Right cardiac atrium (tissue), 5 donors: Measurements from ENCODE around the gene FREM3. TPM values are rescaled to one million over a fixed set of nuclear protein-coding genes. Genes with fewer than 3 reads are reported as not detected.
A peak's percentile ranks its signal among the peaks of the same experiment; 100 is the strongest.

Experiments used
- ATAC-seq, 2 donors: fragments of 200-7000 bp; cut with Tn5 transposase; one replicate each; pipeline versions ENCODE4 v1.8.0 to v1.9.1; 2020; ENCODE audit warnings: moderate library complexity in 2 of 2, mild to moderate bottlenecking in 1 of 2
- DNase-seq, 3 donors: peaks; one replicate each; pipeline ENCODE4 v3.0.0-alpha.2; 2020
- H3K27ac ChIP-seq: one replicate; pipeline ENCODE4 v1.5.1; 2013; ENCODE audit warnings: mild to moderate bottlenecking, low read length, control low read depth, moderate library complexity
- H3K27me3 ChIP-seq: one replicate; pipeline ENCODE4 v1.6.1; 2013; ENCODE audit not compliant: control insufficient read depth, insufficient read depth
- H3K4me1 ChIP-seq: one replicate; pipeline ENCODE4 v1.6.1; 2013; ENCODE audit warnings: low read length; ENCODE audit not compliant: control insufficient read depth, insufficient read depth
- H3K4me3 ChIP-seq: one replicate; pipeline ENCODE4 v1.5.1; 2013; ENCODE audit warnings: low read length, control low read depth
- H3K9me3 ChIP-seq: one replicate; pipeline ENCODE4 v1.6.1; 2013; ENCODE audit warnings: low read length; ENCODE audit not compliant: control insufficient read depth
- WGBS: extraction: QIAGEN DNeasy Blood & Tissue Kit; methylation state at CpG from one replicate; pipeline ENCODE4 v1.1.7; 2013; 5-methylcytosine and 5-hydroxymethylcytosine counted together
- intact Hi-C, 4 donors: fragments of 100-400 bp; cut with DNase I; formaldehyde crosslinking; loops; one replicate each; pipeline versions ENCODE4 v1.11.0 to v1.14.0; 2022 to 2023
- polyA plus RNA-seq: library from polyadenylated mRNA; stranded (reverse); fragments of 200-250 nt; gene quantifications from one replicate; pipeline ENCODE4 v1.2.3, GENCODE V29; 2013
- total RNA-seq, 4 donors: library from RNA; stranded (reverse); fragmentation: NEBNext Ultra II Directional; extraction: Animal tissue kit (Norgen Biotek cat#: 25700); gene quantifications; one replicate each; pipeline ENCODE4 v1.2.1, GENCODE V29; 2021
- donor health status: healthy with polysubstance abuse.
- donor health status: DM: no; HTN: yes; CAD: no.
- donor health status: DM: no; HTN: no; CAD: no.
- donor health status: DM: no; HTN: yes; CAD: no; lungs with severe emphysema.
- donor health status: DM: yes; HTN: yes; CAD: no.

The FREM3 gene
- total and polyA plus RNA-seq, 5 donors, result 0.02 to 0.23 TPM; not detected in 3

DNA sequence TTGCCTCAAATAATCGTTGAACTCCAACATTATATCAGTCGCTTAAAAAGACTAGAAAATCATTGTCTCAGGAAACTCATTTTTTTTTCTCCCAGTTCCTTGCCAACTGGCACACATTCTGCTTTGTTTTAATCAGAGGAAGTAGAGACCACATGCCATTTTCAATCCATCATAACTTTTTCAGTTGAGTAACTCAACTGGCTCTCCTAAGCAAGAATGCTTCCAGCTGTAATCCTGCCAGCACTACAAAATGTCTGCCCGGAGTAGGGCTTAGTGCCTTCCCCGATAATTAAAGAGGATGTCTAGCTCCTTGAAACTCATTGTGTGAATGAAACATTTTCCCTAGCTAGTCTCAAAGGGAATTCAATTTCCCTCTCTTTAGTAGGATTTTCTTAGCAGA is 33.0 kb downstream of the FREM3 start:
- DNase-seq, result peak; percentile 39 to 64 (median 54)
- no peak overlapping the region for H3K27ac ChIP-seq
- intact Hi-C loops, result no loop called here
- no peaks in the 10 kb centered on the region for H3K9me3 ChIP-seq
- H3K4me1 ChIP-seq, result no peaks in the 10 kb centered on the region
- H3K27me3 ChIP-seq, result no peaks in the 10 kb centered on the region
- peak; percentile 92 to 96 for ATAC-seq
- WGBS, result 17% methylated on average over 4 of the region's 4 CpGs
- no peak overlapping the region for H3K4me3 ChIP-seq

- Histone ChIP-seq H3K4me1 (no peaks in the 10 kb centered on the region), H3K9me3 (no peaks in the 10 kb centered on the region), H3K27ac (no peak overlapping the region), H3K27me3 (no peaks in the 10 kb centered on the region), H3K4me3 (no peak overlapping the region)
- ATAC-seq, result no peak
- WGBS, result 92% methylated on average over 4 of the region's 4 CpGs
- intact Hi-C loops, result no loop called here
- no peak for DNase-seq
Measured at GRCh38 chr4:143658336-143658735, 42.1 kb downstream of the FREM3 start.

DNA sequence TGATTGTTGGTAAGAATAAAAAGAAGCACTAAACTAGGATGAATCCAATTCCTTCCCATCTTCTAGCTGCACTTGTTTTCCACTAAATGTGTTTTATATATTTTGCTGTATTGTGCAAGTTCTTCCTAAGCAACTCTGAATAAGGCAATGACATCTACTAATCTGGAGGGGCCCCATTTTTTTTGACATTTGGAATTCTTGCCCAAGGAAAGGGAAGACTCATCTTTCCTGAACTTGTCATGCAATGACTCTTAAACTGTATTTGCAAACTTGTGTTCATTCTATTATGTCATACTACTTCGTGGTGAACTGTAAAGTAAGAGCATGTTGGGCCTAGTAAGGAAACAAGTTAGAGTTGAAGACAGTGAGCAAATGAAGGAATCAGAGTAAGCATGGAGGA is 45.9 kb downstream of the FREM3 start:
- Histone ChIP-seq H3K4me3 (no peak overlapping the region), H3K9me3 (no peaks in the 10 kb centered on the region), H3K4me1 (no peaks in the 10 kb centered on the region), H3K27ac (no peak overlapping the region), H3K27me3 (no peaks in the 10 kb centered on the region)
- ATAC-seq, result no peak
- no peak for DNase-seq
- intact Hi-C loops, result no loop called here
- 80% methylated on average over 1 of the region's 1 CpG for WGBS

DNA sequence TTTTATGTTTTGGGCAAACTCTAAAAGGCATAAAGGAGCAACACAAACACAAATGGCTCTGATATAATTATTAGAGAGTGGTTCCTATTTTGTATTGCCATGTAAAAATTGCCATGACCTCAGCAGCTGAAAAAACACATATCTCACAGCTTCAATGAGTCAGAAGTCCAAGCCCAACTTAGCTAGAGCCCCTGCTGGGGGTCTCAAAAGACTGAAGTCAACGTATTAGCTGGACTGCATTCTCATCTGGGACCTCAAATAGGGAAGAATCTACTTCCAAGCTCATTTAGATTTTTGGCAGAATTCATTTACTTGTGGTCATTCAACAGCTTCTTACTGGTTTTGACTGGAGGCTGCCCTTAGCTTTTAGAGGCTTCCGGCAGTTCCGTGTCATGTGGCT is 47.4 kb downstream of the FREM3 start:
- intact Hi-C loops, result no loop called here

DNA sequence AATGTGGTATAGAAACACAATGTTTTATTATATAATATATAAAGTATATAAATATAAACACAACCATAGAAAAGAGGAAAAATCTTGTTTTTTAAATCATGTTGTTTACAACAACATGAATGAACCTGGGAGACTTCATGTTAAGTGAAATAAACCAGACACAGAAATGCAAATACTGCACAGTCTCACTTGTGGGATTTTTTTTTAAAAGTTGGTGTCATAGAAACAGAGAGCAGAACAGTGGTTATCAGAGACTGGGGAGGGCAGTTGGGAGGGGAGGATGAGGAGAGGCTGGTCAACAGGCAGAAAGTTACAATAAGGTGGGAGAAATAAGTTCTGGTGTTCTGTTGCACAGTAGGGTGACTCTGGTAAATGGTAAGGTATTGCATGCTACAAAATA is 57.1 kb downstream of the FREM3 start:
- intact Hi-C loops, result no loop called here
- H3K4me3 ChIP-seq, result no peak overlapping the region
- no peaks in the 10 kb centered on the region for H3K9me3 ChIP-seq
- H3K27ac ChIP-seq, result no peak overlapping the region
- DNase-seq, result no peak
- ATAC-seq, result no peak
- no peaks in the 10 kb centered on the region for H3K27me3 ChIP-seq
- H3K4me1 ChIP-seq, result no peaks in the 10 kb centered on the region

More for the DNA sequence above, 47.4 kb downstream of the FREM3 start:
- ATAC-seq (no peak), DNase-seq (no peak)
- Histone ChIP-seq H3K4me1 (no peaks in the 10 kb centered on the region), H3K9me3 (no peaks in the 10 kb centered on the region), H3K27me3 (no peaks in the 10 kb centered on the region), H3K4me3 (no peak overlapping the region), H3K27ac (no peak overlapping the region)
- WGBS, result 75% methylated on average over 3 of the region's 3 CpGs

GRCh38 chr4:143642611-143643010 is 57.9 kb downstream of the FREM3 start:
- no peak overlapping the region for H3K4me3 ChIP-seq
- intact Hi-C loops, result no loop called here
- DNase-seq, result no peak
- WGBS, result 80% methylated on average over 1 of the region's 1 CpG
- H3K27ac ChIP-seq, result no peak overlapping the region
- ATAC-seq, result no peak
- H3K27me3 ChIP-seq, result no peaks in the 10 kb centered on the region
- no peaks in the 10 kb centered on the region for H3K9me3 ChIP-seq
- no peaks in the 10 kb centered on the region for H3K4me1 ChIP-seq

DNA sequence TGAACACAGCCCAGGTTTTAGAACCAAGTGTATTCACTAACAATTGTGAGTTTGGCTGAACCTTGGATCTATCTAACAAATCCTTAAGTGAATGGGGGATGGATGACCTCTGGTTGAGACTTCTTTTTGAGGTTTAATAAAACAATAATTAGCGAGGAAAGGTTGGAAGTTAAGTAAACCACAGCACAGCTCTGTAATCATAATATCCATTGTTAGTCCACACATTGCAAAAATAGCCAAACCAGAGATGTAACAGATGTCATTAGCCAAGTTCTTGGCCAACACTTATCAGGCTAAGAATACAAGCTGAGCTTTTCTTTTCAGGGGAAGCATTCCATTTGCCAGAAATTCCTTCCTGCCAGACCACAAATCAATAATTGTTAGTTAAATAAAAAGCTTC is 59.1 kb downstream of the FREM3 start:
- no peak overlapping the region for H3K27ac ChIP-seq
- H3K27me3 ChIP-seq, result no peaks in the 10 kb centered on the region
- ATAC-seq (peak; percentile 26 to 66), DNase-seq (no peak)
- no peaks in the 10 kb centered on the region for H3K9me3 ChIP-seq
- no peak overlapping the region for H3K4me3 ChIP-seq
- WGBS, result 30% methylated on average over 1 of the region's 1 CpG
- intact Hi-C loops, result no loop called here
- no peaks in the 10 kb centered on the region for H3K4me1 ChIP-seq

DNA sequence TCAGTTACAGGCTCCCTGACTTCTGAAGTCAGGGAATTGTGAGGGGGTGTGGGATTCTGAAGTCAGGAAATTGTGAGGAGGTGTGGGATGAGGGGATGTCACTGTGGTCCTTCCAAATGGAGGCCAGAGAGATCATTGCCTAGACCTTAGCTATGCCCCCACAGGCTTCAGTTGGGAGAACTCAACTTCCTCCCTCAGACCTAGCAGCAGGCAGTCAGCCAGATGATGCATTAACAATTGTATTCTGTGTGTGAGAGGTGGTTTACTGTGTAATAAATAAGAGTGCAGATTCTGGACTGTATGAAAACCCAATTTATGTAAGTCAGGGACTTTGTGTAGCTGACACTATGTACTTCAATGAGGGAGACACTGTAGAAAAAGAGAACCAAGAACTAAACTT is 65.7 kb downstream of the FREM3 start:
- intact Hi-C loops, result no loop called here
- no peaks in the 10 kb centered on the region for H3K9me3 ChIP-seq
- H3K27ac ChIP-seq, result no peak overlapping the region
- no peaks in the 10 kb centered on the region for H3K27me3 ChIP-seq
- no peak overlapping the region for H3K4me3 ChIP-seq
- ATAC-seq (no peak), DNase-seq (no peak)
- peaks cover 2% of the 10 kb centered on the region for H3K4me1 ChIP-seq

DNA sequence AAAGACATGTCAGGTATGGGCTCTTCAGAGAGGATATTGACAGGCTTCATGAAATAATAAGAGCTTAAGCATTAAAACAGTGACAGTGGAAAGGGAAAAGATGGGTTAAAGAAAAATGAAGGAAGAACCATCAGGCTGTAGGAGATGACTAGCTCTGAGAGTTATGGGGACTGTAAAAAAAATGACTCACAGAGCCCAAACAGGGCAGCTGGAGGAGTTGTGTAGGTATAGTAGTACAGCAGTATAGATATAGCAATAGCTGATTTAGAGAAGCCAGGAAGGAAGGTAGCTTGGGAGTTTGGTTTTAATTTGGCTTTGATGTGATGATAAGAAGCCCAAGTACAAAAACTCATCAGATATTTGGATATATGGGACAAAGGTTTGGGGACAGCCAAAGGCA is 66.6 kb downstream of the FREM3 start:
- Histone ChIP-seq H3K9me3 (no peaks in the 10 kb centered on the region), H3K4me3 (no peak overlapping the region), H3K27me3 (no peaks in the 10 kb centered on the region), H3K4me1 (peaks cover 2% of the 10 kb centered on the region), H3K27ac (no peak overlapping the region)
- DNase-seq (no peak), ATAC-seq (no peak)
- intact Hi-C loops, result no loop called here

DNA sequence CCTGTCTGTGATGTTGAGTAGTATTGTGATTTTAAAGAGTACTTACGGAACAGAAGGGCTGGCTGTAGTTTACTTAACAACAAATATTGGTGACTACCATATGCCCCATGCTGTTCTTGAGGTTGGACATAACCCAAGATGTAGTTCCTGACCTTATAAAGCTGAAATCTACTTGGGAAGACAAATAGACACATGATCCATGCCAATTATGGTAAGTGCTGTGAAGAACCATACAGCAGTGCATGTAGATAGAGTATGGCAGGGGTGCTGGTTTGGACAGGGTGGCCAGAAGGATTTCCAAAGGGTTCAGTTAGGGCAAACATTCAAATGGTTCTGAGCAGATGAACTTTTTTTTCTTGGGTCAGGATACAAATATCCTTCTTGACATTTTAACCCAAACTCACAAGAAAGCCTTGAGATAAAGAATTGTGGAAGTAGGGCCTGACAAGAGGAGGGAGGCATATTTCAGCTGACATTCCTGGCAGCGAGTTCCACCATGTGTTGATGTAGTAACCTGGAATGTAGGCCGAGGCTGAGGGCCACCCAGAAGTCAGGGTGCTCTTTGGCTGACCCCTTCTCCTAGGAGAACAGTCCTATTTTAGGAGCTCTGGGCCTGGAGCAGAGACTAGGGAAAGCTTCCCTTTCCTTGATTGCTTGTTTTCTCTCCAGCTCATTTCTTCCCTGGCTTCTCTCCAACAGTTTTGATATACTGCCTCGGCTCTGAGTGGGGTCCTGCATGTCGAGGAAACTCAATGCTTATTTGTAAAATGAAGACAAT is 74.2 kb downstream of the FREM3 start:
- peak; percentile 96 to 99 for ATAC-seq
- H3K4me1 ChIP-seq, result peaks cover 5% of the 10 kb centered on the region
- 26% methylated on average over 5 of the region's 5 CpGs for WGBS

DNA sequence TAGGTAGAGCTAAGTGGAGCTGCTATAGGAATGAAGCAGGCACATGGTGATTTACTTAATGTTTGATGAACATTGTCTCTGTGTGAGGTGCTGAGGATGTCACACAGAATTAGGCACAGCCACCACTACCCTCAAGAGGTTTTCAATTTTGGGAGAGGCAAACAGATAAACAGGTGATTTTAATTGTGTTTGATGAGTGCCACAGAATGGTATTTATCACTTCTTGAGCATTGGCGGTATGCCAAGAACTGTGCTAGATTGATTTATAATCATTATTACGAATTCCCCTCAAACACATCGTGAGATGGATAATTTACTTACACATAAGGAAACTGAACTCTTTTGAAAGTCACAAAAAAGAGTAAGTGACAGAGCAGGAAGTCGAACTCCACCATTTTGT is 74.8 kb downstream of the FREM3 start:
- no peaks in the 10 kb centered on the region for H3K9me3 ChIP-seq
- intact Hi-C loops, result no loop called here
- no peaks in the 10 kb centered on the region for H3K27me3 ChIP-seq
- peaks cover 5% of the 10 kb centered on the region for H3K4me1 ChIP-seq
- WGBS, result 82% methylated on average over 4 of the region's 4 CpGs
- H3K4me3 ChIP-seq, result no peak overlapping the region
- DNase-seq (no peak), ATAC-seq (no peak)
- H3K27ac ChIP-seq, result no peak overlapping the region

More for the DNA sequence above, 74.2 kb downstream of the FREM3 start:
- no peak overlapping the region for H3K27ac ChIP-seq
- intact Hi-C loops, result no loop called here
- no peaks in the 10 kb centered on the region for H3K27me3 ChIP-seq
- H3K4me3 ChIP-seq, result no peak overlapping the region
- peak; percentile 78 to 92 (median 89) for DNase-seq
- H3K9me3 ChIP-seq, result no peaks in the 10 kb centered on the region

- H3K27me3 ChIP-seq, result no peaks in the 10 kb centered on the region
- no peak overlapping the region for H3K4me3 ChIP-seq
- DNase-seq (no peak), ATAC-seq (no peak)
- intact Hi-C loops, result no loop called here
- 80% methylated on average over 3 of the region's 3 CpGs for WGBS
- H3K4me1 ChIP-seq, result peaks cover 5% of the 10 kb centered on the region
- H3K27ac ChIP-seq, result no peak overlapping the region
- H3K9me3 ChIP-seq, result no peaks in the 10 kb centered on the region
Measured at GRCh38 chr4:143623896-143624295, 76.6 kb downstream of the FREM3 start.
